ENCODE measurements around the gene ZNF865. TPM values are rescaled to one million over a fixed set of nuclear protein-coding genes. Genes with fewer than 3 reads are reported as not detected.

The ZNF865 gene
- total RNA-seq, 2 donors from 2014 or later = 11.2 to 11.4 TPM

DNA sequence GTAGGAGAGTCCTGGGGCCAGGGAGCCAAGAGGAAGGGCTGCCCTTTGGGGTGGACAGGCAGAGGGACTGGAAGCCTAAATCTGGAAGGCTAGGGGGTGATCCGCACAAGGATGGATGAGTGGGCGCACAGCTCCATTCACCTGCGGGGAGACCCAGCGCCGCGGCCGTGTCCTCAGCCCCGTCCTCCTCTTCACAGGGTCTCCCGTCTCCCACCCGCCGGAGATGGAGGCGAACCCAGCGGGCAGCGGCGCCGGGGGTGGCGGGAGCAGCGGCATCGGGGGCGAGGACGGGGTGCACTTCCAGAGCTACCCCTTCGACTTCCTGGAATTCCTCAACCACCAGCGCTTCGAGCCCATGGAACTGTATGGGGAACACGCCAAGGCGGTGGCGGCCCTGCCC lies 7.9 kb downstream of the ZNF865 start:
- TF ChIP-seq, protein P1, sequence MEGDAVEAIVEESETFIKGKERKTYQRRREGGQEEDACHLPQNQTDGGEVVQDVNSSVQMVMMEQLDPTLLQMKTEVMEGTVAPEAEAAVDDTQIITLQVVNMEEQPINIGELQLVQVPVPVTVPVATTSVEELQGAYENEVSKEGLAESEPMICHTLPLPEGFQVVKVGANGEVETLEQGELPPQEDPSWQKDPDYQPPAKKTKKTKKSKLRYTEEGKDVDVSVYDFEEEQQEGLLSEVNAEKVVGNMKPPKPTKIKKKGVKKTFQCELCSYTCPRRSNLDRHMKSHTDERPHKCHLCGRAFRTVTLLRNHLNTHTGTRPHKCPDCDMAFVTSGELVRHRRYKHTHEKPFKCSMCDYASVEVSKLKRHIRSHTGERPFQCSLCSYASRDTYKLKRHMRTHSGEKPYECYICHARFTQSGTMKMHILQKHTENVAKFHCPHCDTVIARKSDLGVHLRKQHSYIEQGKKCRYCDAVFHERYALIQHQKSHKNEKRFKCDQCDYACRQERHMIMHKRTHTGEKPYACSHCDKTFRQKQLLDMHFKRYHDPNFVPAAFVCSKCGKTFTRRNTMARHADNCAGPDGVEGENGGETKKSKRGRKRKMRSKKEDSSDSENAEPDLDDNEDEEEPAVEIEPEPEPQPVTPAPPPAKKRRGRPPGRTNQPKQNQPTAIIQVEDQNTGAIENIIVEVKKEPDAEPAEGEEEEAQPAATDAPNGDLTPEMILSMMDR (IDR thresholded peaks at IDR 0.05) = no peak
- DNase-seq (ENCODE audit: low spot score) = no peak
- H3K36me3 ChIP-seq = peaks cover 48% of the 10 kb centered on the region

DNA sequence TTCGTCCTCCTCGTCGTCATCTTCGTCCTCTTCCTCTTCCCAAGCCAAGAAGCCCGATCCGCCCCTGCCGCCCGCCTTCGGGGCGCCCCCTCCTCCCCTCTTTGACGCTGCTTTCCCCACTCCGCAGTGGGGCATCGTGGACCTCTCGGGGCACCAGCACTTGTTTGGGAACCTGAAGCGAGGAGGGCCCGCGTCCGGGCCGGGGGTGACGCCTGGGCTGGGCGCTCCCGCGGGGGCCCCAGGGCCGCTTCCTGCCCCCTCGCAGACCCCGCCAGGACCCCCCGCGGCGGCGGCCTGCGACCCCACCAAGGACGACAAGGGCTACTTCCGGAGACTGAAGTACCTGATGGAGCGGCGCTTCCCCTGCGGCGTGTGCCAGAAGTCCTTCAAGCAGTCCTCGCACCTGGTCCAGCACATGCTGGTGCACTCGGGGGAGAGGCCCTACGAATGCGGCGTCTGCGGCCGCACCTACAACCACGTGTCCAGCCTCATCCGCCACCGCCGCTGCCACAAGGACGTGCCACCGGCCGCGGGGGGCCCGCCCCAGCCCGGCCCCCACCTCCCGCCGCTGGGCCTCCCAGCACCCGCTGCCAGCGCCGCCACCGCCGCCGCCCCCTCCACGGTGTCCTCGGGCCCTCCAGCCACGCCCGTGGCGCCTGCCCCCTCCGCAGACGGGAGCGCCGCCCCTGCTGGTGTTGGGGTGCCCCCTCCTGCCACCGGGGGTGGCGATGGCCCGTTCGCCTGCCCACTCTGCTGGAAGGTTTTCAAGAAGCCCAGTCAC lies 8.7 kb downstream of the ZNF865 start:
- Histone ChIP-seq H3K27ac (no peak overlapping the region), H3K4me1 (peaks cover 0 to 36% of the 10 kb centered on the region in 2 donors), H3K9me3 (no peaks in the 10 kb centered on the region), H3K4me3 (no peak overlapping the region), H3K36me3 (peaks cover 47% of the 10 kb centered on the region), H3K27me3 (no peaks in the 10 kb centered on the region)
- DNase-seq (ENCODE audit: low spot score) = no peak
- TF ChIP-seq, protein P1 (IDR thresholded peaks at IDR 0.05) = no peak

More for the DNA sequence above, 7.9 kb downstream of the ZNF865 start:
- Histone ChIP-seq H3K27ac (peak overlapping the region; percentile 68 to 92), H3K9me3 (no peaks in the 10 kb centered on the region), H3K4me1 (peaks cover 0 to 40% of the 10 kb centered on the region in 2 donors), H3K27me3 (no peaks in the 10 kb centered on the region), H3K4me3 (no peak overlapping the region)

DNA sequence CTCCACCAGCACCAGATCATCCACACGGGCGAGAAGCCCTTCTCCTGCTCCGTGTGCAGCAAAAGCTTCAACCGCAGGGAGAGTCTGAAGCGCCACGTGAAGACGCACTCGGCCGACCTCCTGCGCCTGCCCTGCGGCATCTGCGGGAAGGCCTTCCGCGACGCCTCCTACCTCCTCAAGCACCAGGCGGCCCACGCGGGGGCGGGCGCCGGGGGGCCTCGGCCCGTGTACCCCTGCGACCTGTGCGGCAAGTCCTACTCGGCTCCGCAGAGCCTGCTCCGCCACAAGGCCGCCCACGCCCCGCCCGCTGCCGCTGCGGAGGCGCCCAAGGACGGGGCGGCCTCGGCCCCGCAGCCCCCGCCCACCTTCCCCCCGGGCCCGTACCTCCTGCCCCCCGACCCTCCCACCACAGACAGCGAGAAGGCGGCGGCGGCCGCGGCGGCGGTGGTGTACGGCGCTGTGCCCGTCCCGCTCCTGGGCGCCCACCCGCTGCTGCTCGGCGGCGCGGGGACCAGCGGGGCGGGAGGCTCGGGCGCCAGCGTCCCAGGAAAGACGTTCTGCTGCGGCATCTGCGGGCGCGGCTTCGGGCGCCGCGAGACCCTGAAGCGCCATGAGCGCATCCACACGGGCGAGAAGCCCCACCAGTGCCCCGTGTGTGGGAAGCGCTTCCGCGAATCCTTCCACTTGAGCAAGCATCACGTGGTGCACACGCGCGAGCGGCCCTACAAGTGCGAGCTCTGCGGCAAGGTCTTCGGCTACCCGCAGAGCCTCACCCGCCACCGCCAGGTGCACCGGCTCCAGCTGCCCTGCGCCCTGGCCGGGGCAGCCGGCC lies 9.5 kb downstream of the ZNF865 start:
- Histone ChIP-seq H3K27me3 (no peaks in the 10 kb centered on the region), H3K4me1 (peaks cover 0 to 30% of the 10 kb centered on the region in 2 donors), H3K27ac (no peak overlapping the region), H3K9me3 (no peaks in the 10 kb centered on the region), H3K4me3 (no peak overlapping the region), H3K36me3 (peaks cover 39% of the 10 kb centered on the region)
- TF ChIP-seq, protein P1 (IDR thresholded peaks at IDR 0.05) = no peak
- no peak for DNase-seq (ENCODE audit: low spot score)

DNA sequence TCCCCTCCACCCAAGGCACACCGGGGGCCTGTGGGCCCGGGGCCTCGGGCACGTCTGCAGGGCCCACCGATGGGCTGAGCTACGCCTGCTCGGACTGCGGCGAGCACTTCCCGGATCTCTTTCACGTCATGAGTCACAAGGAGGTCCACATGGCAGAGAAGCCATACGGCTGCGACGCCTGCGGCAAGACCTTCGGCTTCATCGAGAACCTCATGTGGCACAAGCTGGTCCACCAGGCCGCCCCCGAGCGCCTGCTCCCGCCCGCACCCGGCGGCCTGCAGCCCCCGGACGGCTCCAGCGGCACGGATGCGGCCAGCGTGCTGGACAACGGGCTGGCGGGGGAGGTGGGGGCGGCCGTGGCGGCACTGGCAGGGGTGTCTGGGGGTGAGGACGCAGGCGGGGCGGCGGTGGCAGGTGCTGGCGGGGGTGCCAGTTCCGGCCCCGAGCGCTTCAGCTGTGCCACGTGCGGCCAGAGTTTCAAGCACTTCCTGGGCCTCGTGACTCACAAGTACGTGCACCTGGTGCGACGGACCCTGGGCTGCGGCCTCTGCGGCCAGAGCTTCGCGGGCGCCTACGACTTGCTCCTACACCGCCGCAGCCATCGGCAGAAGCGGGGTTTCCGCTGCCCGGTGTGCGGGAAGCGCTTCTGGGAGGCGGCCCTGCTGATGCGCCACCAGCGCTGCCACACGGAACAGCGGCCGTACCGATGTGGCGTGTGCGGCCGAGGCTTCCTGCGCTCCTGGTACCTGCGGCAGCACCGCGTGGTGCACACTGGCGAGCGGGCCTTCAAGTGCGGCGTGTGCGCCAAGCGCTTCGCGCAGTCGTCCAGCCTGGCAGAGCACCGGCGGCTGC lies 10.3 kb downstream of the ZNF865 start:
- TF ChIP-seq, protein P1 (IDR thresholded peaks at IDR 0.05) = no peak
- H3K4me1 ChIP-seq = peaks cover 0 to 25% of the 10 kb centered on the region in 2 donors
- H3K4me3 ChIP-seq = no peak overlapping the region
- H3K9me3 ChIP-seq = no peaks in the 10 kb centered on the region
- no peaks in the 10 kb centered on the region for H3K27me3 ChIP-seq
- no peak for DNase-seq (ENCODE audit: low spot score)
- peaks cover 31% of the 10 kb centered on the region for H3K36me3 ChIP-seq
- H3K27ac ChIP-seq = no peak overlapping the region

DNA sequence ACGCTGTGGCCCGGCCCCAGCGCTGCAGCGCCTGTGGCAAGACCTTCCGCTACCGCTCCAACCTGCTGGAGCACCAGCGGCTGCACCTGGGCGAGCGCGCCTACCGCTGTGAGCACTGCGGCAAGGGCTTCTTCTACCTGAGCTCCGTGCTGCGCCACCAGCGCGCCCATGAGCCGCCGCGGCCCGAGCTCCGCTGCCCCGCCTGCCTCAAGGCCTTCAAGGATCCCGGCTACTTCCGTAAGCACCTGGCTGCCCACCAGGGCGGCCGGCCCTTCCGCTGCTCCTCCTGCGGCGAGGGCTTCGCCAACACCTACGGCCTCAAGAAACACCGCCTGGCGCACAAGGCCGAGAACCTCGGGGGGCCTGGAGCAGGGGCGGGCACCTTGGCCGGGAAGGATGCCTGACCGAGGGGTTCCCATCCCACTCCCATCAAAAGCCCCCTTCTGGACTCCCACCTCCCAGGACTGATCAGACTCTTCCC lies 11.0 kb downstream of the ZNF865 start:
- Histone ChIP-seq H3K27me3 (no peaks in the 10 kb centered on the region), H3K9me3 (no peaks in the 10 kb centered on the region), H3K4me3 (no peak overlapping the region), H3K27ac (no peak overlapping the region), H3K36me3 (peaks cover 31% of the 10 kb centered on the region), H3K4me1 (peaks cover 0 to 19% of the 10 kb centered on the region in 2 donors)
- no peak for DNase-seq (ENCODE audit: low spot score)
- TF ChIP-seq, protein P1 (IDR thresholded peaks at IDR 0.05) = no peak
